Activated T-cell treated with anti-CD3 and anti-CD28 coated beads for 24 hours (primary cell): ENCODE measurements around the gene ZHX3.

Source experiments
- DNase-seq: peaks from one replicate; pipeline ENCODE4 v3.0.0-alpha.2; 2020; ENCODE audit warnings: low read depth

ZHX3 gene

GRCh38 chr20:41222703-41223102, 94.8 kb downstream of the ZHX3 start:
- DNase-seq, result no peak

- no peak for DNase-seq
Measured at GRCh38 chr20:41222296-41222695, 95.2 kb downstream of the ZHX3 start.

GRCh38 chr20:41221614-41222218, 95.8 kb downstream of the ZHX3 start:
- no peak for DNase-seq

- no peak for DNase-seq
Measured at GRCh38 chr20:41219824-41220223, 97.7 kb downstream of the ZHX3 start.

GRCh38 chr20:41218466-41218865, 99.1 kb downstream of the ZHX3 start:
- DNase-seq, result no peak

GRCh38 chr20:41217422-41217821, 100.1 kb downstream of the ZHX3 start:
- DNase-seq, result no peak

- no peak for DNase-seq
Measured at GRCh38 chr20:41214666-41215065, 102.9 kb downstream of the ZHX3 start.

- no peak for DNase-seq
Measured at GRCh38 chr20:41214202-41214601, 103.3 kb downstream of the ZHX3 start.

- no peak for DNase-seq
Measured at GRCh38 chr20:41213150-41213820, 104.2 kb downstream of the ZHX3 start.

- no peak for DNase-seq
Measured at GRCh38 chr20:41205313-41205712, 112.2 kb downstream of the ZHX3 start.

GRCh38 chr20:41204304-41205265, 112.9 kb downstream of the ZHX3 start:
- no peak for DNase-seq

- no peak for DNase-seq
Measured at GRCh38 chr20:41203660-41204059, 113.9 kb downstream of the ZHX3 start.

- no peak for DNase-seq
Measured at GRCh38 chr20:41202426-41202825, 115.1 kb downstream of the ZHX3 start.

- no peak for DNase-seq
Measured at GRCh38 chr20:41201760-41202159, 115.8 kb downstream of the ZHX3 start.

- no peak for DNase-seq
Measured at GRCh38 chr20:41200446-41201202, 116.9 kb downstream of the ZHX3 start.

GRCh38 chr20:41198443-41198842, 119.1 kb downstream of the ZHX3 start:
- no peak for DNase-seq

- no peak for DNase-seq
Measured at GRCh38 chr20:41196653-41197225, 120.8 kb downstream of the ZHX3 start.

GRCh38 chr20:41192575-41192974, 125.0 kb downstream of the ZHX3 start:
- no peak for DNase-seq

GRCh38 chr20:41191562-41192500, 125.7 kb downstream of the ZHX3 start:
- DNase-seq, result no peak

- no peak for DNase-seq
Measured at GRCh38 chr20:41187668-41188067, 129.9 kb downstream of the ZHX3 start.
